IgD-negative memory B cell (primary cell): ENCODE results near the gene HOXD12. TPM values are rescaled to one million over a fixed set of nuclear protein-coding genes. Genes with fewer than 3 reads are reported as not detected.

Experiments used
- H3K27ac Mint-ChIP-seq, 3 donors: one replicate each; pipeline ENCODE4 v1.8.0; 2020 to 2022; ENCODE audit warnings: mild to moderate bottlenecking in 3 of 3, mixed read lengths in 3 of 3, moderate library complexity in 1 of 3
- H3K27me3 Mint-ChIP-seq: one replicate; pipeline ENCODE4 v1.8.0; 2021; ENCODE audit warnings: mixed read lengths
- H3K36me3 Mint-ChIP-seq: one replicate; pipeline ENCODE4 v1.8.0; 2020; ENCODE audit warnings: mild to moderate bottlenecking, mixed read lengths
- H3K4me1 Mint-ChIP-seq, 3 donors: one replicate each; pipeline ENCODE4 v1.8.0; 2020 to 2022; ENCODE audit warnings: mixed read lengths in 3 of 3, mild to moderate bottlenecking in 1 of 3
- H3K4me3 Mint-ChIP-seq, 4 donors: one replicate each; pipeline ENCODE4 v1.8.0; 2020 to 2022; ENCODE audit warnings: mild to moderate bottlenecking in 4 of 4, mixed read lengths in 4 of 4, moderate library complexity in 3 of 4
- H3K9me3 Mint-ChIP-seq, 3 donors: one replicate each; pipeline ENCODE4 v1.8.0; 2020 to 2021; ENCODE audit warnings: mixed read lengths in 3 of 3, mild to moderate bottlenecking in 1 of 3
- polyA plus RNA-seq: library from polyadenylated mRNA; unstranded; fragments of 300-500 nt; fragmentation: Illumina TruSeq; gene quantifications from one replicate; pipeline ENCODE4 v1.2.3, GENCODE V29; 2021

The HOXD12 gene
- polyA plus RNA-seq, 1 donor from 2014 or later = not detected

DNA sequence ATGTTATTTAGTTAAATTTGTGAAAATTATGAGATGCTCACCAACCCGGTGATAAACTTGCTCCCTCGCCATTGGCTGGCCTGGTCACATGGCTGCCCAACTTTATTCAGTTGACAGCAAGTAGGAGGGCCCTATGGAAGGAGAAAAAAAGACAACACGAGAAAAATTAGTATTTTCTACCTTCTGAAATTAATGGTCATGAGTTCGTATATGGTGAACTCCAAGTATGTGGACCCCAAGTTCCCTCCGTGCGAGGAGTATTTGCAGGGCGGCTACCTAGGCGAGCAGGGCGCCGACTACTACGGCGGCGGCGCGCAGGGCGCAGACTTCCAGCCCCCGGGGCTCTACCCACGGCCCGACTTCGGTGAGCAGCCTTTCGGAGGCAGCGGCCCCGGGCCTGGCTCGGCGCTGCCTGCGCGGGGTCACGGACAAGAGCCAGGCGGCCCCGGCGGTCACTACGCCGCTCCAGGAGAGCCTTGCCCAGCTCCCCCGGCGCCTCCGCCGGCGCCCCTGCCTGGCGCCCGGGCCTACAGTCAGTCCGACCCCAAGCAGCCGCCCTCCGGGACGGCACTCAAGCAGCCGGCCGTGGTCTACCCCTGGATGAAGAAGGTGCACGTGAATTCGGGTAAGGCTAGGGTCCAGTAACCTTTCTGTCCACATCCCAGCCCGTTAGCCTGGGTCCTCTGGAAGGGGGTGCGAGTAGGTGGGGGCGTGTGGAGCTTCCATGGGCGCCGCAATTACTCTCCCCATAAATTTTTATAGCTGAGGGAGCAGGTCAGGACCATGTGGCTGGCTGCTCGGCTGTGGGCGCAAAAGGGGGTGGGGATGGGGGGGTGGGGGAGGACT, 52.1 kb downstream of the HOXD12 start, which contains the start of gene HOXD4:
TSS of gene HOXD4 (plus strand) at position 109 of the 846 bp plus-strand sequence. CDS start at position 193, 84 bp downstream.
- Mint-ChIP-seq H3K27me3 (peaks cover 63% of the 10 kb centered on the region), H3K4me3 (peak within 1 kb of the TSS in 1 of 4 donors; percentile 49), H3K4me1 (no peaks in the 10 kb centered on the region), H3K9me3 (no peaks in the 10 kb centered on the region), H3K36me3 (no peaks in the 10 kb centered on the region), H3K27ac (peak within 1 kb of the TSS in 2 of 3 donors; percentile 60 to 89)

Other genes with a start within 250 kb of the HOXD12 start
- gene LNPK, start 97.5 kb upstream of the HOXD12 start, polyA plus RNA-seq = 10.4 TPM
- not detected for gene EVX2, start 15.8 kb upstream of the HOXD12 start, polyA plus RNA-seq
- not detected for gene HOXD13, start 7.1 kb upstream of the HOXD12 start, polyA plus RNA-seq
- not detected for gene HOXD11, start 7.5 kb downstream of the HOXD12 start, polyA plus RNA-seq
- gene HOXD10, start 17.0 kb downstream of the HOXD12 start, polyA plus RNA-seq = not detected
- gene HOXD9, start 22.9 kb downstream of the HOXD12 start, polyA plus RNA-seq = not detected
- gene HOXD8, start 29.9 kb downstream of the HOXD12 start, polyA plus RNA-seq = not detected
- not detected for gene HOXD4, start 51.8 kb downstream of the HOXD12 start, polyA plus RNA-seq
- not detected for gene HOXD3, start 57.5 kb downstream of the HOXD12 start, polyA plus RNA-seq
- not detected for gene HOXD1, start 88.9 kb downstream of the HOXD12 start, polyA plus RNA-seq
- gene MTX2, start 169.6 kb downstream of the HOXD12 start, polyA plus RNA-seq = 21.7 TPM